ENCODE measurements around the gene HEBP2. TPM values are rescaled to one million over a fixed set of nuclear protein-coding genes. Genes with fewer than 3 reads are reported as not detected.

HEBP2 gene
- total and polyA plus RNA-seq, 2 experiments from 2014 or later, result 25.6 to 118 TPM

GRCh38 chr6:138442663-138443062, 38.6 kb downstream of the HEBP2 start:
- no peak overlapping the region for H3K4me3 Mint-ChIP-seq
- TF ChIP-seq POLR2AphosphoS5 (IDR thresholded peaks at IDR 0.05; ENCODE audit: low read depth) (no peak), EZH2phosphoT487 (IDR thresholded peaks at IDR 0.05; ENCODE audit: unreplicated experiment) (no peak), REST (IDR thresholded peaks at IDR 0.05; ENCODE audit: unreplicated experiment) (no peak), ETS1 (IDR thresholded peaks at IDR 0.05) (no peak), ZNF462 (CRISPR knock-in tag; IDR thresholded peaks at IDR 0.05) (no peak), STAT1 (IDR thresholded peaks at IDR 0.05; ENCODE audit: unreplicated experiment) (no peak), CREB1 (CRISPR knock-in tag; IDR thresholded peaks at IDR 0.05; ENCODE audit: low read depth) (no peak), NANOG (IDR thresholded peaks at IDR 0.05; ENCODE audit: borderline replicate concordance) (no peak), EZH2 (IDR thresholded peaks at IDR 0.05; ENCODE audit: low read depth, unreplicated experiment) (no peak), JUNB (IDR thresholded peaks at IDR 0.05; ENCODE audit: unreplicated experiment) (no peak), ZNF114 (CRISPR knock-in tag; IDR thresholded peaks at IDR 0.05) (no peak), ZNF331 (CRISPR knock-in tag; IDR thresholded peaks at IDR 0.05; ENCODE audit: low read depth) (no peak), CTCF (conservative IDR thresholded peaks at IDR 0.05; ENCODE audit: low read depth in 2 of 2) (no peak)
- DNase-seq (ENCODE audit: low spot score) (no peak), ATAC-seq (no peak)
- H3K27me3 Mint-ChIP-seq (ENCODE audit: insufficient read depth, low read depth, poor library complexity), result no peaks in the 10 kb centered on the region
- H3K4me1 Mint-ChIP-seq, result no peaks in the 10 kb centered on the region
- Histone ChIP-seq H3K27ac (ENCODE audit: low read depth) (no peak overlapping the region), H3K36me3 (ENCODE audit: insufficient read depth) (peaks cover 5% of the 10 kb centered on the region; the same call in 1 of the 2 replicates), H3K4me3 (no peak overlapping the region), H2AFZ (no peak overlapping the region), H3K27me3 (ENCODE audit: insufficient read depth) (no peaks in the 10 kb centered on the region), H4K20me1 (replicated peaks; ENCODE audit: insufficient read depth) (no peaks in the 10 kb centered on the region), H3K4me1 (ENCODE audit: insufficient read depth) (no peaks in the 10 kb centered on the region), H3F3A (replicated peaks; ENCODE audit: low read depth) (no peaks in the 10 kb centered on the region), H3K9me2 (ENCODE audit: insufficient read depth) (no peaks in the 10 kb centered on the region), H3K79me2 (replicated peaks; ENCODE audit: insufficient read depth) (no peaks in the 10 kb centered on the region), H3K4me2 (no peak overlapping the region)
- H3K36me3 Mint-ChIP-seq (ENCODE audit: low read depth), result peaks cover 6% of the 10 kb centered on the region; the same call in 1 of the 3 replicates
- H3K27ac Mint-ChIP-seq, result no peak overlapping the region
- no peaks in the 10 kb centered on the region for H3K9me3 Mint-ChIP-seq
